HG02678 (cell line): ENCODE results near the gene ANKMY1.

Source experiments
- ATAC-seq: cut with Tn5 transposase; IDR thresholded peaks from one replicate; pipeline ENCODE4 v1.9.1; 2021; ENCODE audit warnings: mild to moderate bottlenecking, moderate library complexity; ENCODE audit not compliant: unreplicated experiment

ANKMY1 gene

DNA sequence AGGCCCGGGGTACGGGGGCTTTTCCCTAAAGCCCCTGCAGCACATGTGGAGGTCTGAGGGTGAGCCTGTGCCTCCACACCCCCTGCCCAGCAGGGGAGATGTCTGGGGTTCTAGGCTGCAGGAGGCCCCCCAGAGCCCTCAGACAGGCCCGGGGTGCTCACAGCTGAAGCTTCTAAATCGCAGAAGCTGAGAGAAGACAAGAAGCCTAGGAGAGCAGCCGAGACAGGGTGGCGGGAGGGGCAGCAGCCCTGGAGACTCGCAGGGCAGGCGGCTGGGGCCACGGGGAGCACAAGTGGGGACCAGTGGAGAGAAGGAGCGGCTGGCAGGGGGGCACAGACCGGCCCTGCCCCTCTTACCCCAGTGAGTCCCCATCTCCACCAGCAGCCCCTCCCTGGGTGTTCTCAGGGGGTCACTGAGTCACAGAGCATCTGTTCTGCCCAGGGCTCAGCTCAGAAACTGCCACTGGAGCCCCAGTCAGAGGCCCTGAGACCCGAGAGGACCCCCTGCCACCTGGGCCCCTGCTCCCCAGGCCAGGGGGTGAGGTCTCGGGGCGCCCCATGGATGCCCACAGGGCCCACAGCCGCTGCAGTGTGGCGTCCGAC lies 96.2 kb downstream of the ANKMY1 start:
- ATAC-seq, result no peak

GRCh38 chr2:240460781-240461431 lies 96.9 kb downstream of the ANKMY1 start:
- no peak for ATAC-seq

GRCh38 chr2:240460253-240460711 lies 97.5 kb downstream of the ANKMY1 start:
- ATAC-seq, result no peak

GRCh38 chr2:240459401-240460252 lies 98.2 kb downstream of the ANKMY1 start:
- no peak for ATAC-seq

- ATAC-seq, result no peak
Measured at GRCh38 chr2:240458900-240459391, 98.8 kb downstream of the ANKMY1 start.

GRCh38 chr2:240458044-240458899 lies 99.5 kb downstream of the ANKMY1 start:
- no peak for ATAC-seq

DNA sequence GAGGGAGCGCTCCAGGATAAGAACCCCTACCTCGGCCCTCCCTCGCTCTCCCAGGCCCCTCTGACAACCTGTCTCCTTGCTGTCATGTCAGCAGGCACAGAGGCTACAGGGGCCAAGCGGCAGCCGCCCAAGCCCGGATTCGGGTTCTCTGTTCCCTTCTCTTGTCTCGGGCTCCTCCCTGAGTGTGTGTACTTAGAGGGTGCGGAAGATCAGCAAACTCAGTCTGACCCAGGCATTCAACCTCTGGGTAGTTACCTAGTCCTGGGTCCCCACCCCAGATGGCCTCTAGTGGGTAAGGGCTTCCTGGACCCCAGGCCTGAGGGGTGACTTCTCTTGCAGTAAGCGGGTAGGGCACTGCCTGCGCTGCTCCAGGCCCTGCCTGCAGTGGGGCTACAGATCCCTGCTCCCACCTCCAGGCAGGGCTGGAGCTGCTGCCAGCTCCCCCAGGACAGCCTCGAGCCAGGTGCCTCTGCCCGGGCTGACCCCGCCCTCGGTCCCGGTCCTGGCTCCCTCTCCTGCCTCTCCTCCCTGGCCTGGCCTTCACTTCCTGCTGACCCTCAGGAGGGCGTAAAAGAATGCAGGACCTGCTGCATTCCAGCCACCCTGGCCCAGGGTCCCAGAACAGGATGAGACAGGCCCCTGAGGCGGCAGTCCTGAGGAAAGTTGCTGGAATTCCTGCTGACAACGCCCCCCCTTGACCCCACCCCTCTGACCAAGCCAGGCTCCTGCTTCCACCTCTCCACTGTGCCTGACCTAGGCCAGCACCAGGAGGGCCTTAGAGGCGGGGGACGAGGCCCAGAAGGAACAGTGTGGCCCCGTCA lies 100.4 kb downstream of the ANKMY1 start:
- ATAC-seq, result no peak

- ATAC-seq, result no peak
Measured at GRCh38 chr2:240456447-240457222, 101.2 kb downstream of the ANKMY1 start.

GRCh38 chr2:240455647-240456446 lies 101.9 kb downstream of the ANKMY1 start:
- no peak for ATAC-seq

DNA sequence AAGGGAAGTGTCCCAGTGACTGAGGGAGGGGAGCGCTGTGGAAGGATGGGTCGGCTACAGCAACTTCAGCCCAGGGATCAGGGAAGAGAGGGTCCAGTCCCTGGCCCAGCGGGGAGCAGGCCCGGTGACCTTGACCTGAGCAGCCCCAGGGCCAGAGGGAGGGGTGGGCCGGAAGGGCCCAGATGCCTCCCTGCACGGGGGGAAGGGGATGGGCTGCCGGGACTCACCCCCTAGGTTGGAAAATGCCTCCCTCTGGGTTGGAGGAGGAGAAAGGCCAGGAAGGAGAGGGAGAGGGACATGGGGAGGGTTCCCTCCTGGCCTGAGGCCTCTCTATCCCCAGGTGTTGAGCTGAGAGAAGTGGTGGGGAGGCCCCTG lies 102.5 kb downstream of the ANKMY1 start:
- ATAC-seq, result no peak

GRCh38 chr2:240454106-240454901 lies 103.5 kb downstream of the ANKMY1 start:
- ATAC-seq, result no peak

DNA sequence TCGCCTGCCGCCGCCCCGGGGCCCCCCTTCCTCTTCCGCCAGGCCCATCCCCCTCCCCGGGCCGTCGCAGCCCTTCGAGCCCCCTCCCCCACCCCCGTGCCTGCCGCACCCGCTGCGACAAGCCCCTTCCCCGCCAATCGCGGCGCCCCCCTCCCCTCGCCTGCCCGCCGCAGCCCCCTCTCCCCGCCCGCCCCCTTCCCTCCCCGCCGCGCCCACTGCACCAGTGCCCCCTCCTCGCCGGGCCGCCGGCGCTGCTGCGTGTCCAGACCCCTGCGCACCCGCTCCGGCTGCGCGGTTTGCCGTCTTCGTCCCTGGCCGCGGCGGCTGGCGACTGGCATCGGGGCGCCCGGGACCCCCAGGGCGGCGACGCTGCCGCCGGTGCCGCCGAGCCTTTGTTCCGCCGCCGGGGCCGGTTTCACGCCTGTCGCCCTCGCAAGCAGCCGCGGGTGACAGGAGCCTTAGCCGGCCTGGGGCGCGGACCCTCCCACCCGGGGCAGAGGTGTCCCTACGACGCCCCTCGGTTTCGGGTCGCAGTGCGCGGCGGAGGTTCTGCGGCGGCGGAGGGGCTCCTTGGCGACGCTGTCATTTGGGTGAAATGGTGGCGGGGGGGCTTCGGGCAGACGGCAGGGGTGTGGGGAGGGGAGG lies 104.2 kb downstream of the ANKMY1 start:
- ATAC-seq, result no peak

- ATAC-seq, result no peak
Measured at GRCh38 chr2:240452462-240453256, 105.1 kb downstream of the ANKMY1 start.

DNA sequence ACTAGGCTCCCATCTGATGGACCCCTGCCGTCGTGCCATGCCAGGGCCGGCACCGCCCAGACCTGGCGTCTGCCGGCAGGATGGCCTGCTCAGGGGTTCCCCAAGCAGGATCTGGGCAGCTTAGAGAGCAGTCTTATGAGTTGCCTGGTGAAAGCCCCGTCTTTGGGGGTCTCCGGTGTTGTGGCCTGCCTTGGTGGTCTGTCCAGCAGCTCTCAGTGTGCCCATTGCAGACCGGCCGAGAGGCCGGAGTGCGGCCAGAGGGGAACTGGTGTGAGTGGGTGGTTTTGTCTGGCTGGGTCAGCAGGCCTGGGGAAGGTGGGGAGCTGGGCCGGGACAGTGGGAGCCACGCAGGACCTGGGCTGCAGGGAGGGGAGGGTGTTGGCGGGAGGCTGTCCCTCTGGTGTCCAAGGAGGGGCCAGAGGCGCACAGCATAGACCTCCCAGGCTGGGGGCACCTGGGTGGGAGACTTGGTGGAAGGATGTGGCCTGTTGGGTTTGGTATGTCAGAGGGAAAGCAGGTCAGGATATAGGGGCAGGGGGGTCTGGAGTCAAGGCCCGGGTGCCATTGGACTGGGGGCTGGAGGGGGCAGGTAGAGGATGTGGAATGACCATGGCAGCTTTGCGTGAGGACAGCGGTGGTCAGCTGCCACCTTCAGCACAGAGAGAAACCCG lies 105.9 kb downstream of the ANKMY1 start:
- no peak for ATAC-seq

DNA sequence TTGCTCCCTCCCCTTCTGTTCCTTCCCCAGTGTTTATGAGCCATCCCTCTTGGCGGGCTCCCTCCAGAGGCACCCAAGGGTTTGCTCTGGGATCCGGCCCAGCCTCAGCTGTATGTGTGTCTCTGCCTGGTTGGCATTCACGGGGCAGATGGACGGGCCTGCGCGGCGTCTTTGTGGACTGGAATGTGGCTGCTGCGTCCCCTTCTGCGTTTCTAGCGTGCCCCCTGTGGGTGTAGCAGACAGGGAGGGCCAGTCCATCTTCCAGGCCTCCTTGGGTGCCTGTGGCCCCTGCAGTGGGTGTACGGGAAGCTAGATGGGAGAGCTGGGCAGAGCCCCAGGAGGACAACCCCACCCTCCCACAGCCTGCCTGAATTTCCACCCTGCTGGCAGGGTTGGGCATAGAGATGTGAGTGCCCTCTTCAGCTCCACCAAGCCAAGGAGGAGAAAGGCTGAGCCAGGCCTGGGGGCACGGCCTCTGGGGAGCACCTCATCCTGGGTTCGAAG lies 106.6 kb downstream of the ANKMY1 start:
- no peak for ATAC-seq
